ENCODE results near the gene TEKT3.

TEKT3 gene

DNA sequence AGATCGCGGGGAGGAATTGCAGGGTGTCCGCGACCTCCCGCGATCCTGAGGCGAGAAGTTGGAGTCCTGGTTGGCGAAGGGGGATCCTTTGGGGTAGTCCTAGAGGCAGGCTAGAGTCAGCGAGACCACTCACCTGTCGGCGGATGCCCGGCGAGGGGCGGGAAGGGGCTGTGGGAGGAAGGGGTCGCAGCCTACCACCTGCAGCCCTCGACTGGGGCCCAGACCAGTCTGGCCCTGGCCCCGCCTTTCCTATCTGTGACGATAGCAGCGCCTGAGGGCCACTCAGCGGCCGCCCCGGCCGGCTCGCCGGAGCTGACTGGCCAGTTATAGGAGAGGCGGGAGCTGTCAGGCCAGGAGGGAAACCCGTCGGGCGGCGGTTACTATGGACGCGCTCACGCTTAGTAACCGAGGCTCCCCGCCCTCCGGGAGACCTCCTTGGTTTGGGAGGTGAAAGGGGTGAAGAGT lies at the start of gene TEKT3:
TSS of gene TEKT3 (minus strand) at position 213 of the 465 bp plus-strand sequence. CDS start 10,012 bp downstream, outside the sequence.
- H3K27me3 Mint-ChIP-seq = peaks cover 70% of the 10 kb centered on the region
- intact Hi-C loops (cut with micrococcal nuclease) = no loop called here
- H3K4me1 Mint-ChIP-seq (ENCODE audit: low read depth) = peaks cover 14% of the 10 kb centered on the region
- H3K36me3 Mint-ChIP-seq (ENCODE audit: low read depth) = no peaks in the 10 kb centered on the region
- H3K27ac Mint-ChIP-seq = no peak within 1 kb of the TSS
- H3K4me3 Mint-ChIP-seq = peak within 1 kb of the TSS; percentile 57
- no peaks in the 10 kb centered on the region for H3K9me3 Mint-ChIP-seq

GRCh38 chr17:15388356-15389041 lies 47.1 kb upstream of the TEKT3 start:
- Mint-ChIP-seq H3K4me1 (ENCODE audit: low read depth) (peaks cover 8% of the 10 kb centered on the region), H3K27me3 (no peaks in the 10 kb centered on the region), H3K36me3 (ENCODE audit: low read depth) (no peaks in the 10 kb centered on the region), H3K4me3 (no peak overlapping the region), H3K9me3 (no peaks in the 10 kb centered on the region), H3K27ac (no peak overlapping the region)
- intact Hi-C loops (cut with micrococcal nuclease) = no loop called here

DNA sequence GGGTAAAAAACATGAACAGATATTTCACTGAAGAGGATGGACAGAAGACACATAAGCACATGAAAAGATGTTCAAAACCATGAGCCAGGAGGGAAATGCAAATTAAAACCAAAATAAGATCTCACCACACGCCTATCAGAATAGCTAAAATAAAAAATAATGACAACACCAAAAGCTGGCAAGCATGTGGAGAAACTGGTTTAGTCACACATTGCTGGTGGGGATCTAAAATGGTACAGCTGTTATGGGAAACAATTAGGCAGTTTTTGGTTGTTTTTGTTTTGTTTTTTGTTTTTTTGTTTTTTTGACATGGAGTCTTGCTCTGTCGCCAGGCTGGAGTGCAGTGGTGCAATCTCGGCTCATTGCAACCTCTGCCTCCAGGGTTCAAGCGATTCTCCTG lies 44.7 kb upstream of the TEKT3 start:
- H3K9me3 Mint-ChIP-seq = no peaks in the 10 kb centered on the region
- no peak overlapping the region for H3K27ac Mint-ChIP-seq
- H3K36me3 Mint-ChIP-seq (ENCODE audit: low read depth) = no peaks in the 10 kb centered on the region
- H3K4me1 Mint-ChIP-seq (ENCODE audit: low read depth) = peaks cover 8% of the 10 kb centered on the region
- no peak overlapping the region for H3K4me3 Mint-ChIP-seq
- intact Hi-C loops (cut with micrococcal nuclease) = no loop called here
- H3K27me3 Mint-ChIP-seq = peaks cover 2% of the 10 kb centered on the region

DNA sequence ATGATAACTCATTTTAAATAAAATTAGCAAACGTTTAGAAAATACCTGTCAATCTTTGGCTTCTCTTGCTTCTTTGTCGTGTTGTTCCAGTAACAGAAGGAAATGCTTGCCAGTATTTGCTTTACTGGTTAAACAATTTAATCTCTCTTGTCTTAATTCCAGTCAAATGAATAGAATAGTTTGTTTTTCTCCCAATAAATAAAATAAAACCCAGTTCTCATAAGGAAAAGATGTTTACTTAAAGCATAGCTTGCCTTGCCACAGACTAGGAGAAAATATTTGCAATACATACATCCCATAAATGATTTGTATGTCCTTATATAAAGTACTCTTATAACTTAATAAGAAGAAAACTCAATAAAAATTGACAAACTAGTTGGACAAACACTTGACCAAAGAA lies 43.9 kb upstream of the TEKT3 start:
- no peak overlapping the region for H3K27ac Mint-ChIP-seq
- H3K4me3 Mint-ChIP-seq = no peak overlapping the region
- intact Hi-C loops (cut with micrococcal nuclease) = no loop called here
- peaks cover 2% of the 10 kb centered on the region for H3K27me3 Mint-ChIP-seq
- peaks cover 8% of the 10 kb centered on the region for H3K4me1 Mint-ChIP-seq (ENCODE audit: low read depth)
- H3K9me3 Mint-ChIP-seq = no peaks in the 10 kb centered on the region
- H3K36me3 Mint-ChIP-seq (ENCODE audit: low read depth) = no peaks in the 10 kb centered on the region

DNA sequence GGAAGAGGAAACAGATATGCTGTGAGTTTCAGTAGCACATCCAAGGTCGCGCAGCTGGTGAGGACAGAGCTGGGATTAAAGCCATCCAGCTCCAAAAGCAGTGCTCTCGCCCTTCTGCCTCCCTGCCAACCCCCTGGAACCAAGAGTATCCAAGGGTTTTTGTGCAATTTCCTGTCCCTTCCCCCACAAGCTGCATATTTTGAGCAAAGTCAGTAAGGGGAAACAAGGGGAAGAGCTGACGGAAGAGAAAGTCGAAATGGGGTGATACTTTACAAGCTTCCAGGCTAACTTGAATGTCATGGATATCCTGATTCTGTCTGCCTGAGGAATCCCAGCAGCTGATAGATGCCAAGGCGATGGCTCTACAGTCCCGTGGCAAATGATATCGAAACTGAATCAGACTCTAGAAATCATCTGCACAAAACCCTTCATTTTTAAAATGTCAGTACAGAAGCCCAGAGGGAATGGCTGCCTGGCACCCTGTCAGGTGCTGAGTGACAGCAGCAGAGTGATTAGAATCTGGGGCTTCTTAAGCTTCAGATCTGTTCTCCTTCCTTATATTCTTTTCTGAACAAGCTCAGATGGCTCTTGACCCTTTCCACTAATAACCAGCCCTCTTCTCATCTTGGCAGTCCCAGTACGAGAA lies 42.9 kb upstream of the TEKT3 start:
- no peaks in the 10 kb centered on the region for H3K9me3 Mint-ChIP-seq
- H3K27ac Mint-ChIP-seq = no peak overlapping the region
- no peak overlapping the region for H3K4me3 Mint-ChIP-seq
- intact Hi-C loops (cut with micrococcal nuclease) = no loop called here
- no peaks in the 10 kb centered on the region for H3K36me3 Mint-ChIP-seq (ENCODE audit: low read depth)
- peaks cover 2% of the 10 kb centered on the region for H3K27me3 Mint-ChIP-seq
- peaks cover 8% of the 10 kb centered on the region for H3K4me1 Mint-ChIP-seq (ENCODE audit: low read depth)

- H3K4me3 Mint-ChIP-seq = no peak overlapping the region
- H3K27me3 Mint-ChIP-seq = peaks cover 3% of the 10 kb centered on the region
- H3K4me1 Mint-ChIP-seq (ENCODE audit: low read depth) = peaks cover 8% of the 10 kb centered on the region
- H3K36me3 Mint-ChIP-seq (ENCODE audit: low read depth) = no peaks in the 10 kb centered on the region
- intact Hi-C loops (cut with micrococcal nuclease) = no loop called here
- H3K27ac Mint-ChIP-seq = no peak overlapping the region
- no peaks in the 10 kb centered on the region for H3K9me3 Mint-ChIP-seq
Observed at GRCh38 chr17:15382914-15383313, 41.5 kb upstream of the TEKT3 start.

GRCh38 chr17:15381707-15382106 lies 40.3 kb upstream of the TEKT3 start:
- peaks cover 3% of the 10 kb centered on the region for H3K27me3 Mint-ChIP-seq
- intact Hi-C loops (cut with micrococcal nuclease) = no loop called here
- H3K4me1 Mint-ChIP-seq (ENCODE audit: low read depth) = peaks cover 8% of the 10 kb centered on the region
- H3K4me3 Mint-ChIP-seq = no peak overlapping the region
- H3K36me3 Mint-ChIP-seq (ENCODE audit: low read depth) = no peaks in the 10 kb centered on the region
- no peak overlapping the region for H3K27ac Mint-ChIP-seq
- no peaks in the 10 kb centered on the region for H3K9me3 Mint-ChIP-seq

DNA sequence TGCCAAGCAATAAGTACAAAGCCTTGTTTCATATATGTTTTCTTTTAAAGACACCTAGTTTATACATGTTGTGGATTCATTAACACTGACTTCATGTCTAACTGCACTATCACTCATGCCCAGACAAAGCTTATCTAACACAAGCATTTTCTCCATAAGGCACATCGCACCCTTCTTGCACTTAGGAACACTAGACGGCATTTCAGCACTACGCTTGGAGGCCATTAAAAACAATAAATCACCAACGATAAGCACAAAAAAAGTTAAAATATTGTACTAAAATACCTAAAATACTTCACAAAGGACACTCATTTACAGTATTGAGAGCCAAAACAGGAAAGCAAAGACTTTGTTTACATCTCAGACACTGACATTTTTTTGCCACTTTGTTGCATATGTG lies 39.0 kb upstream of the TEKT3 start:
- H3K27me3 Mint-ChIP-seq = peaks cover 5% of the 10 kb centered on the region
- H3K4me3 Mint-ChIP-seq = no peak overlapping the region
- H3K36me3 Mint-ChIP-seq (ENCODE audit: low read depth) = no peaks in the 10 kb centered on the region
- no peak overlapping the region for H3K27ac Mint-ChIP-seq
- H3K9me3 Mint-ChIP-seq = no peaks in the 10 kb centered on the region
- H3K4me1 Mint-ChIP-seq (ENCODE audit: low read depth) = peaks cover 8% of the 10 kb centered on the region
- intact Hi-C loops (cut with micrococcal nuclease) = no loop called here

DNA sequence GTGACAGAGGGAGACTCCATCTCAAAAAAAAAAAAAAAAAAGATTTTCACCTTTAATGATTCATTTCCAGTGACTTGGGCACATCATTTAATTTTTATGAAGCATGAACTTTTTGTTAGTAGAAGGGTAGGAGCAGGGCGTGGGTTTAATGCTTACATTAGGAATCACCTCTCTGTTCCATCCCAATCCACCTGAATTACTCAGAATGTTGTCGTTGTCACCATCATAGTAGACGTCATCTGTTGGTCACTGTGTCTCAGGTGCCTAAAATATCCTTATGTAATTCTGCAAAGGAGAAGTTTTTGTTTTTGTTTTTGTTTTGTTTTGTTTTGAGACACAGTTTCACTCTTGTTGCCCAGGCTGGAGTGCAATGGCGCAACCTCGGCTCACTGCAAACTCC lies 38.3 kb upstream of the TEKT3 start:
- peaks cover 5% of the 10 kb centered on the region for H3K27me3 Mint-ChIP-seq
- H3K27ac Mint-ChIP-seq = no peak overlapping the region
- no peaks in the 10 kb centered on the region for H3K36me3 Mint-ChIP-seq (ENCODE audit: low read depth)
- peaks cover 8% of the 10 kb centered on the region for H3K4me1 Mint-ChIP-seq (ENCODE audit: low read depth)
- no peak overlapping the region for H3K4me3 Mint-ChIP-seq
- no peaks in the 10 kb centered on the region for H3K9me3 Mint-ChIP-seq
- intact Hi-C loops (cut with micrococcal nuclease) = no loop called here

- Mint-ChIP-seq H3K9me3 (no peaks in the 10 kb centered on the region), H3K27ac (no peak overlapping the region), H3K36me3 (ENCODE audit: low read depth) (no peaks in the 10 kb centered on the region), H3K4me3 (no peak overlapping the region), H3K27me3 (peaks cover 5% of the 10 kb centered on the region), H3K4me1 (ENCODE audit: low read depth) (no peaks in the 10 kb centered on the region)
- intact Hi-C loops (cut with micrococcal nuclease) = no loop called here
Observed at GRCh38 chr17:15378243-15378642, 36.8 kb upstream of the TEKT3 start.

DNA sequence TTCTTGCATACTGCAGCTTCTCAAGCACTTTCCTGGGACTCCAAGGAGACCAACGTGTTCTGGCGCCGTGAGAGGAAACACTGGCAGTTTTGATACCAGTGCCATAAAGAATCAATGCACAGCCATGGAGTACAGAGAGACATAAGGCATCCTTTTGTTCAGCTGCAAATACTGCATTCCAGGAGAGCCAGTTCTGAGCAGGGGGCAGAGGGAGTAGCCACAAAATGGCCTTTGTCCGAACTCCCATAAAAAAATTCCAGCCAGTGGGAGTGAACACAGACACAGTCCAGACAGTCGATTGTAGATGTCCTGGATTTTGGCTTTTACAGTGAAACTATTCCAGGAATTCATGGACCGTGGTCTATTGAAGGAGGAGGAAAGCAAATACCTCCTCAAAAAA lies 36.2 kb upstream of the TEKT3 start:
- Mint-ChIP-seq H3K4me3 (no peak overlapping the region), H3K9me3 (no peaks in the 10 kb centered on the region), H3K27me3 (peaks cover 5% of the 10 kb centered on the region), H3K36me3 (ENCODE audit: low read depth) (no peaks in the 10 kb centered on the region), H3K27ac (no peak overlapping the region), H3K4me1 (ENCODE audit: low read depth) (no peaks in the 10 kb centered on the region)
- intact Hi-C loops (cut with micrococcal nuclease) = no loop called here

GRCh38 chr17:15377200-15377599 lies 35.8 kb upstream of the TEKT3 start:
- no peaks in the 10 kb centered on the region for H3K36me3 Mint-ChIP-seq (ENCODE audit: low read depth)
- intact Hi-C loops (cut with micrococcal nuclease) = no loop called here
- no peak overlapping the region for H3K4me3 Mint-ChIP-seq
- H3K9me3 Mint-ChIP-seq = no peaks in the 10 kb centered on the region
- no peak overlapping the region for H3K27ac Mint-ChIP-seq
- no peaks in the 10 kb centered on the region for H3K4me1 Mint-ChIP-seq (ENCODE audit: low read depth)
- H3K27me3 Mint-ChIP-seq = peaks cover 5% of the 10 kb centered on the region

DNA sequence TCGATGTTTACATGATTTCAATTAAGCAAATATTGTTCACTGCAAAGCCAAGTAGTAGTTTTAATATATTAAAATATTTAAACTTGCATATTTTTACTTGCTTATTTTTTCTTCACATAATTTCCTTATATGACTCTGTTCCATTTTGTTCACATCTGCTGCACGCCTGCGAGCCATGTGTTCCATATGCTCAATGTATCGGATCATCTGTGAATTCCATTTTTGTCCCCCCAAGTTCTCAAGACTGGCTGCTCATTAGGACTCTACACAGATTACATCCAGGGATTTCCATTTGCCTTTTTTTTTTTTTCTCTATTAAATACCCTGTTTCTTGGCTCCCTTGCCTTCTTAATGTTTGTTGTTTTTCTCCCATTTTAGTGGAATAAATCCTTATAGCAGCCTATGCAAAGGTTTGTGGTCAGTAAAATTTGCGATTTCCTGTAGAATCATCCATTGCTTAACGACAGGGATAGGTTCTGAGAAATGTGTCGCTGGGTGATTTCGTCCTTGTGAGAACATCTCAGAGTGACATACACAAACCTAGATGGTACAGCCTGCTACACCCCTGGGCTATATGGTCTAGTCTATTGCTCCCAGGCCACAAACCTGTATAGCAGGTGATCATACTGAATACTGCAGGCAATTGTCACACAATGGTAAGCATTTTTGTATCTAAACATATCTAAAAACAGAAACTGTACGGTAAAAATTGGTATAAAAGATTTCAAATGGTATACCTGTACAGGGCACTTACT lies 30.2 kb upstream of the TEKT3 start:
- Mint-ChIP-seq H3K9me3 (no peaks in the 10 kb centered on the region), H3K4me3 (no peak overlapping the region), H3K4me1 (ENCODE audit: low read depth) (no peaks in the 10 kb centered on the region), H3K27ac (no peak overlapping the region), H3K36me3 (ENCODE audit: low read depth) (no peaks in the 10 kb centered on the region), H3K27me3 (peaks cover 5% of the 10 kb centered on the region)
- intact Hi-C loops (cut with micrococcal nuclease) = no loop called here

GRCh38 chr17:15368600-15368999 lies 27.2 kb upstream of the TEKT3 start:
- H3K9me3 Mint-ChIP-seq = no peaks in the 10 kb centered on the region
- intact Hi-C loops (cut with micrococcal nuclease) = no loop called here

More at GRCh38 chr17:15368600-15368999, 27.2 kb upstream of the TEKT3 start:
- Mint-ChIP-seq H3K36me3 (ENCODE audit: low read depth) (no peaks in the 10 kb centered on the region), H3K4me3 (no peak overlapping the region), H3K27me3 (peaks cover 5% of the 10 kb centered on the region), H3K4me1 (ENCODE audit: low read depth) (no peaks in the 10 kb centered on the region), H3K27ac (no peak overlapping the region)

Measured in dendritic cell treated with granulocyte-macrophage colony-stimulating factor and Interleukin-4, amounts not matched to agents 40 ng/mL and 50 ng/mL, for 4 days (primary cell).